Astrocyte of the spinal cord (primary cell): ENCODE measurements around the gene CD207.
"Not testable (repeated sequence)": the region's sequence is repeated elsewhere in the genome, so short reads cannot be mapped to it uniquely, and the experiment has no call there.

ENCODE experiments used
- DNase-seq: peaks from one replicate; pipeline ENCODE4 v3.0.0; 2011; ENCODE audit warnings: low read depth, low spot score
- H3K4me3 ChIP-seq: 2 replicates; pipeline ENCODE4 v1.5.1; 2011; ENCODE audit warnings: low read depth, mild to moderate bottlenecking, low read length, moderate library complexity
- in situ Hi-C: cut with HindIII; loops from 2 replicates; pipeline ENCODE4 v1.10.0; 2017; ENCODE audit warnings: low sequenced_read_pairs
- TF ChIP-seq, protein P1 (sequence below): IDR thresholded peaks from 2 replicates; pipeline ENCODE4 v1.5.1; 2012; ENCODE audit warnings: low read depth, mild to moderate bottlenecking, low read length, inconsistent platforms

Gene CD207

GRCh38 chr2:70799706-70800105, 35.9 kb downstream of the CD207 start:
- TF ChIP-seq, protein P1, sequence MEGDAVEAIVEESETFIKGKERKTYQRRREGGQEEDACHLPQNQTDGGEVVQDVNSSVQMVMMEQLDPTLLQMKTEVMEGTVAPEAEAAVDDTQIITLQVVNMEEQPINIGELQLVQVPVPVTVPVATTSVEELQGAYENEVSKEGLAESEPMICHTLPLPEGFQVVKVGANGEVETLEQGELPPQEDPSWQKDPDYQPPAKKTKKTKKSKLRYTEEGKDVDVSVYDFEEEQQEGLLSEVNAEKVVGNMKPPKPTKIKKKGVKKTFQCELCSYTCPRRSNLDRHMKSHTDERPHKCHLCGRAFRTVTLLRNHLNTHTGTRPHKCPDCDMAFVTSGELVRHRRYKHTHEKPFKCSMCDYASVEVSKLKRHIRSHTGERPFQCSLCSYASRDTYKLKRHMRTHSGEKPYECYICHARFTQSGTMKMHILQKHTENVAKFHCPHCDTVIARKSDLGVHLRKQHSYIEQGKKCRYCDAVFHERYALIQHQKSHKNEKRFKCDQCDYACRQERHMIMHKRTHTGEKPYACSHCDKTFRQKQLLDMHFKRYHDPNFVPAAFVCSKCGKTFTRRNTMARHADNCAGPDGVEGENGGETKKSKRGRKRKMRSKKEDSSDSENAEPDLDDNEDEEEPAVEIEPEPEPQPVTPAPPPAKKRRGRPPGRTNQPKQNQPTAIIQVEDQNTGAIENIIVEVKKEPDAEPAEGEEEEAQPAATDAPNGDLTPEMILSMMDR, result no peak
- no peak for DNase-seq
- in situ Hi-C loops, result no loop called here
- H3K4me3 ChIP-seq, result no peak overlapping the region

GRCh38 chr2:70797996-70798395, 37.6 kb downstream of the CD207 start:
- in situ Hi-C loops, DNase-seq, H3K4me3 ChIP-seq: not testable (repeated sequence)

DNA sequence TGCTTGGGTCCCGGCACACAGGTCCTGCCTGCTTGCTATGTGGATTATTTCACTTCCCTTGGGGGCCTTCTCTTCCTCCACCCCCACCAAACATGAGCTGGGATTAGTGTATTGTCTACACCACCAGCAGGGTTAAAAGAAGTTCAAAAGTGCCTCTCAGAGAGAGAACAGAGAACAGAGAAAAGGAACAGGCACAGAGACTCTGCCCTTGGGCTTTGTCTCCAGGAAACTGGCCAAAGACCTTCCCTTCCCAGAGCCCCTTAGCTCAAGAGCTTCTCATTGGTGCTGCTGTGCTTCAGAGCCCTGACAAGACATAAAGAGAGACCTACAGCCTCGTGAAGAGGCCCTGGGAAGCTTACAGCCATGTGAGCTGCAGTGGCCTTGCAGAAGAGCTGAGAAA, 38.1 kb downstream of the CD207 start:
- H3K4me3 ChIP-seq, result no peak overlapping the region
- TF ChIP-seq, protein P1, result no peak
- in situ Hi-C loops, result no loop called here
- no peak for DNase-seq

DNA sequence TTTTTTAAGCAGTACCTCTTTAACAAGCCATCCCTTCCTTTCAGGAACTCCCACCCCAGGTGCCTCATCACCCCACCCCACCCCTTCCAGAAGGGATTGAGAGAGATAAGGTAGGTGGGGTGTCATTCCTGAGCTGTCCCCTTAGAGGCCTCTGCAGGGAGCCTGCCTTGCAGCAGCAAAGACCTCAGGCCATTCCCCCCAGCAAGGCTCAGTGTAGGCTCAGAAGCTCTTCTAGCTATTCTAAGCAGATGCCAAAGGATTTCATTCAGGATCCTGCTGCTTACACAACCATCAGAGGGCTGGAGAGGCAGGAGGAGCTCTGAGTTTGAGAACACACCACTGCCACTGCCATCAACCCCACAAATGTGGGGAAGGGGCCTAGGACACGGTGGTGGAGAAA, 39.4 kb downstream of the CD207 start:
- in situ Hi-C loops, result no loop called here

DNA sequence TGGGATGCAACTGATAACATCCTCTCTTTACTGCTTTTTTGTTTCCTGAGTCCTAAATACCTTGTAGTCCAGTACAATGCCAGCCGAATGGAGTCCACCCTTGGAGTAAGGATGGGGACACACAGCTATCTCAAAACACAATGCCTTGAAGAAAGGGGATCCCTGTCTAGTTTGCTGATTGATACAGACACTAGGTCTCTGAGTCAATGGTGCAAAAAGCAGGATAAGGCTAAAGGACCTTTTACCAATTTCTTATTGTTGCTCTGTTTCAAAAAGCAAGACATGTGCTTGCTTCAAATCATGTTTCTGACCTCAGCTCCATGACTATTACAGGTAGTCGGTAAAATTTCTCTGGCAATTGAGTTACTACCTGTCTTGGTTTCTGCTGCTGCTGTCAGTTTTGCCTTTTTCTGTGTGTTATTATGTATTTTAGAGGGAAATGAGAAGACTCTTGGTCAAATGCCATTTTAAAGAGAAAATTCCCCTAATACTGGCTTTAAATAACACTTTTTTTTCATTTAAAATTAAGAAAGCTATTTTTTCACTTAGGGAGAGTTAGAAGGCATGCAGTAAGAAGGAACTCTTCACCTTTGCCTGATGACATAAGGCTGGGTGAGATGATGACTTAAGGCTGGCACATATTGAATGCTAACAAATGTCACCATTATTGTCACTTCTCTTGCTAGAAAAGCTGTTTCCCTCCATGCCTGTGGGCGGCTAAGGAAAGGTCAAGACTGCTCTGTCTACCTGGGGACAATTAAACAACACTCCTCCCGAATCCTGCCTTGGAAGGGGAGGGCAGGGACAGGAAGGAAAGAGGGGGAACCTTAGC, 40.2 kb downstream of the CD207 start:
- in situ Hi-C loops, result no loop called here
- TF ChIP-seq, protein P1, result no peak
- no peak for DNase-seq
- H3K4me3 ChIP-seq, result no peak overlapping the region

More for the DNA sequence above, 39.4 kb downstream of the CD207 start:
- TF ChIP-seq, protein P1, result no peak
- DNase-seq, result no peak
- H3K4me3 ChIP-seq, result no peak overlapping the region

GRCh38 chr2:70793450-70793849, 42.2 kb downstream of the CD207 start:
- in situ Hi-C loops, result no loop called here
- no peak overlapping the region for H3K4me3 ChIP-seq
- no peak for DNase-seq
- TF ChIP-seq, protein P1, result no peak

- in situ Hi-C loops, result no loop called here
- DNase-seq, result no peak
- no peak within 1 kb of the TSS for H3K4me3 ChIP-seq
- TF ChIP-seq, protein P1, result no peak
Measured at GRCh38 chr2:70790136-70790828, 45.3 kb downstream of the CD207 start, which contains the start of gene FIGLA. FIGLA (minus strand) TSS chr2:70790643; CDS start chr2:70790638, 5 bp downstream.
